HEK293 (cell line): ENCODE results near the gene HDGF.

ENCODE experiments used
- CTCF ChIA-PET: fragments of 350-600 bp; formaldehyde crosslinking; extraction: SDS; loops from one replicate; lab custom pipeline; 2021; ENCODE audit warnings: antibody characterized with exemption; lab: Yijun Ruan, JAX
- POLR2A ChIA-PET: fragments of 300-600 bp; formaldehyde crosslinking; extraction: SDS; loops from one replicate; lab custom pipeline; 2020; ENCODE audit warnings: antibody characterized with exemption, inconsistent platforms; lab: Yijun Ruan, JAX
- H3K27ac ChIP-seq: fragments of 200-500 bp; sonication (Bioruptor generic); 2 replicates; pipeline ENCODE4 v1.5.1; 2014; ENCODE audit warnings: low read depth, low read length, control low read depth, inconsistent platforms; ENCODE audit errors: extremely low read depth
- H3K36me3 ChIP-seq, 2 experiments: fragments of 200-500 bp in 1 of 2; sonication (Bioruptor generic) in 1 of 2; 1 replicate in 1 of 2; 2 replicates in 1 of 2; pipeline ENCODE4 v1.5.1; 2014 to 2017; ENCODE audit warnings: inconsistent platforms in 2 of 2, low read length in 2 of 2; ENCODE audit not compliant: control insufficient read depth in 2 of 2, insufficient read depth in 1 of 2
- H3K4me1 ChIP-seq: fragments of 200-500 bp; sonication (Bioruptor generic); 2 replicates; pipeline ENCODE4 v1.5.1; 2014; ENCODE audit warnings: mild to moderate bottlenecking, low read length, inconsistent platforms; ENCODE audit not compliant: control insufficient read depth, insufficient read depth
- H3K4me3 ChIP-seq: 2 replicates; pipeline ENCODE4 v1.5.1; 2011; ENCODE audit warnings: low read depth, mild to moderate bottlenecking, control low read depth, low read length, moderate library complexity
- H3K9me3 ChIP-seq: fragments of 200-500 bp; sonication (Bioruptor generic); 2 replicates; pipeline ENCODE4 v1.5.1; 2014; ENCODE audit warnings: low read depth, low read length, inconsistent platforms; ENCODE audit not compliant: control insufficient read depth, insufficient read depth
- FEZF1 ChIP-seq: fragments of 450-650 bp; formaldehyde crosslinking; IDR thresholded peaks from 2 replicates; pipeline ENCODE4 v1.5.1; 2016; ENCODE audit warnings: missing biosample characterization, missing genetic modification characterization
- GLIS2 ChIP-seq: fragments of 450-650 bp; formaldehyde crosslinking; IDR thresholded peaks from 2 replicates; pipeline ENCODE4 v1.5.1; 2016; ENCODE audit warnings: missing biosample characterization, missing genetic modification characterization
- KLF16 ChIP-seq: fragments of 450-650 bp; formaldehyde crosslinking; IDR thresholded peaks from 2 replicates; pipeline ENCODE4 v1.5.1; 2017; ENCODE audit warnings: missing biosample characterization, missing genetic modification characterization
- MZF1 ChIP-seq: fragments of 450-650 bp; formaldehyde crosslinking; IDR thresholded peaks from 2 replicates; pipeline ENCODE4 v1.5.1; 2017; ENCODE audit warnings: missing biosample characterization, missing genetic modification characterization, borderline replicate concordance
- OVOL3 ChIP-seq: fragments of 450-650 bp; formaldehyde crosslinking; IDR thresholded peaks from 2 replicates; pipeline ENCODE4 v1.5.1; 2016; ENCODE audit warnings: missing biosample characterization, missing genetic modification characterization
- RBAK ChIP-seq: fragments of 450-650 bp; formaldehyde crosslinking; IDR thresholded peaks from 2 replicates; pipeline ENCODE4 v1.5.1; 2016; ENCODE audit warnings: missing biosample characterization, missing genetic modification characterization
- ZBTB20 ChIP-seq: fragments of 450-650 bp; formaldehyde crosslinking; IDR thresholded peaks from 2 replicates; pipeline ENCODE4 v1.5.1; 2016; ENCODE audit warnings: missing biosample characterization, missing genetic modification characterization
- ZBTB21 ChIP-seq: fragments of 450-650 bp; formaldehyde crosslinking; IDR thresholded peaks from 2 replicates; pipeline ENCODE4 v1.5.1; 2017; ENCODE audit warnings: missing biosample characterization, missing genetic modification characterization
- ZFHX2 ChIP-seq: fragments of 450-650 bp; formaldehyde crosslinking; conservative IDR thresholded peaks from 2 replicates; pipeline ENCODE4 v1.5.1; 2016; ENCODE audit warnings: missing biosample characterization, missing genetic modification characterization
- ZNF133 ChIP-seq: fragments of 450-650 bp; formaldehyde crosslinking; IDR thresholded peaks from 2 replicates; pipeline ENCODE4 v1.5.1; 2016; ENCODE audit warnings: missing biosample characterization, missing genetic modification characterization
- ZNF16 ChIP-seq: fragments of 450-650 bp; formaldehyde crosslinking; IDR thresholded peaks from 2 replicates; pipeline ENCODE4 v1.5.1; 2016; ENCODE audit warnings: low read depth, missing biosample characterization, missing genetic modification characterization
- ZNF174 ChIP-seq: fragments of 450-650 bp; formaldehyde crosslinking; IDR thresholded peaks from 2 replicates; pipeline ENCODE4 v1.5.0; 2017; ENCODE audit warnings: missing biosample characterization, mild to moderate bottlenecking, missing genetic modification characterization
- ZNF2 ChIP-seq: fragments of 450-650 bp; formaldehyde crosslinking; IDR thresholded peaks from 2 replicates; pipeline ENCODE4 v1.5.1; 2016; ENCODE audit warnings: missing biosample characterization, missing genetic modification characterization
- ZNF529 ChIP-seq: fragments of 450-650 bp; formaldehyde crosslinking; IDR thresholded peaks from 2 replicates; pipeline ENCODE4 v1.5.1; 2017; ENCODE audit warnings: missing genetic modification characterization, missing biosample characterization; ENCODE audit not compliant: insufficient replicate concordance
- ZNF558 ChIP-seq: fragments of 450-650 bp; formaldehyde crosslinking; IDR thresholded peaks from 2 replicates; pipeline ENCODE4 v1.5.1; 2016; ENCODE audit warnings: missing biosample characterization, missing genetic modification characterization
- ZNF629 ChIP-seq: fragments of 450-650 bp; formaldehyde crosslinking; IDR thresholded peaks from 2 replicates; pipeline ENCODE4 v1.5.1; 2017; ENCODE audit warnings: missing biosample characterization, missing genetic modification characterization
- ZNF747 ChIP-seq: fragments of 450-650 bp; formaldehyde crosslinking; IDR thresholded peaks from 2 replicates; pipeline ENCODE4 v1.5.1; 2016; ENCODE audit warnings: missing biosample characterization, missing genetic modification characterization
- ZNF768 ChIP-seq: fragments of 450-650 bp; formaldehyde crosslinking; IDR thresholded peaks from 2 replicates; pipeline ENCODE4 v1.5.1; 2018; ENCODE audit warnings: missing biosample characterization, mild to moderate bottlenecking, missing genetic modification characterization
- ZNF777 ChIP-seq: fragments of 450-650 bp; formaldehyde crosslinking; IDR thresholded peaks from 2 replicates; pipeline ENCODE4 v1.5.1; 2017; ENCODE audit warnings: missing biosample characterization, missing genetic modification characterization, borderline replicate concordance
- ZNF837 ChIP-seq: fragments of 450-650 bp; formaldehyde crosslinking; IDR thresholded peaks from 2 replicates; pipeline ENCODE4 v1.5.1; 2016; ENCODE audit warnings: missing biosample characterization, missing genetic modification characterization
- TF ChIP-seq, protein P1 (sequence below): fragments of 450-650 bp; formaldehyde crosslinking; IDR thresholded peaks from 2 replicates; pipeline ENCODE4 v1.5.1; 2016; ENCODE audit warnings: missing biosample characterization, missing genetic modification characterization
- TF ChIP-seq, protein P2 (sequence below): fragments of 450-650 bp; formaldehyde crosslinking; IDR thresholded peaks from 2 replicates; pipeline ENCODE4 v1.5.1; 2016; ENCODE audit warnings: missing biosample characterization, missing genetic modification characterization
- TF ChIP-seq, protein P3 (sequence below): fragments of 450-650 bp; formaldehyde crosslinking; IDR thresholded peaks from 2 replicates; pipeline ENCODE4 v1.5.1; 2016; ENCODE audit warnings: missing biosample characterization, missing genetic modification characterization
- TF ChIP-seq, protein P4 (sequence below): fragments of 450-650 bp; formaldehyde crosslinking; IDR thresholded peaks from 2 replicates; pipeline ENCODE4 v1.5.1; 2016; ENCODE audit warnings: missing biosample characterization, missing genetic modification characterization
- TF ChIP-seq, protein P5 (sequence below): fragments of 450-650 bp; formaldehyde crosslinking; IDR thresholded peaks from 2 replicates; pipeline ENCODE4 v1.5.1; 2016; ENCODE audit warnings: missing biosample characterization, missing genetic modification characterization

Gene HDGF

DNA sequence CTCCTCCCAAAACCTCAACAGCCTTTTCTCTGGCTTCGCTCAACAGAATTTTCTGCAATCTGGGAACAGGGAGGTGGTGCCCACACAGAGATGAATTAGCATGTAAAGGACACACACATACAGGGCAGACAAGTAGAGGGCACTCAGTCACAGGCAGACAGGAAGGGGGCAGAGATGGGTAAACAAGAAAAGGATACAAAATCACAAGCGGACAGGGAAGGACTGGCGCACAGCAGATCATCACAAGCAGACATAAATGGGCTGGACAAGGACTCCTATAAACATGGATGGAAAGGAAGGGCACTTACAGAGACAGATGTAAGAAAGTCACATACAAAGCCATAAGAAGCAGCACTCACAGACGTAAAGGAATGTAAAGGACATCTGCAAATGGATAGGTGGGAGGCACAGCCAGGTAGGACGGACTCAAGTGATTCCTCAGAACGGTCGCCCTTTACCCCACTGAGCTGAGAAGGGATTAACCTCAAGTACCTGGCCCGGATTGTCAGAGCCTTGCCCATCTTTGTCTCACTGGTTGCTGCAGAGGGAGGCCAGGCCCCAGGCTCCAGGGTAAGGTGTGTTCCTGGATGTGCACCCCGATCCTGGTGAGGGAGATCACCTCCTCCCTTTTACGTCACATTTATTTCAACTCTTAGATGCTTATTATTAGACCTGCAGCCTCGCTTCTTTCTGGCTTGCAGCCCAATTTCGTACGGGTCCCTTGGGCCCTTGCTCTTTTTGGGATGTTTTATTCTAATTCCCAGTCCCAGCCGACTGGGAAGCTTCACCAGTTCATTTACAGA, 15.0 kb upstream of the HDGF start:
- Histone ChIP-seq H3K36me3 (peaks cover 4 to 29% of the 10 kb centered on the region in 2 experiments; a peak in 2 of 3 replicates), H3K27ac (peak overlapping the region; percentile 42), H3K9me3 (no peaks in the 10 kb centered on the region), H3K4me3 (peak overlapping the region; percentile 45), H3K4me1 (peaks cover 4% of the 10 kb centered on the region; the same call in 1 of the 2 replicates)
- CTCF ChIA-PET = interaction anchor here (0.8 to 5.0 kb wide), 6 partner anchors 10 to 94 kb away, joined by 3 to 28 read pairs (median 6); partner anchors contain the start of genes ISG20L2, METTL25B and NTRK1
- POLR2A ChIA-PET = interaction anchor here (0.5 to 3.9 kb wide), 14 partner anchors 10 to 93 kb away, joined by 3 to 110 read pairs (median 6); partner anchors contain the start of genes HDGF, ISG20L2, METTL25B and MRPL24
- no peak for TF ChIP-seq MZF1 (tag by site-specific recombination)
- no peak for TF ChIP-seq ZNF16 (tag by site-specific recombination)
- TF ChIP-seq, protein P1, sequence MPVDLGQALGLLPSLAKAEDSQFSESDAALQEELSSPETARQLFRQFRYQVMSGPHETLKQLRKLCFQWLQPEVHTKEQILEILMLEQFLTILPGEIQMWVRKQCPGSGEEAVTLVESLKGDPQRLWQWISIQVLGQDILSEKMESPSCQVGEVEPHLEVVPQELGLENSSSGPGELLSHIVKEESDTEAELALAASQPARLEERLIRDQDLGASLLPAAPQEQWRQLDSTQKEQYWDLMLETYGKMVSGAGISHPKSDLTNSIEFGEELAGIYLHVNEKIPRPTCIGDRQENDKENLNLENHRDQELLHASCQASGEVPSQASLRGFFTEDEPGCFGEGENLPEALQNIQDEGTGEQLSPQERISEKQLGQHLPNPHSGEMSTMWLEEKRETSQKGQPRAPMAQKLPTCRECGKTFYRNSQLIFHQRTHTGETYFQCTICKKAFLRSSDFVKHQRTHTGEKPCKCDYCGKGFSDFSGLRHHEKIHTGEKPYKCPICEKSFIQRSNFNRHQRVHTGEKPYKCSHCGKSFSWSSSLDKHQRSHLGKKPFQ (tag by site-specific recombination) = no peak
- no peak for TF ChIP-seq ZNF529 (tag by site-specific recombination)
- TF ChIP-seq ZNF133 (tag by site-specific recombination) = no peak
- TF ChIP-seq RBAK (tag by site-specific recombination) = no peak
- TF ChIP-seq, protein P2, sequence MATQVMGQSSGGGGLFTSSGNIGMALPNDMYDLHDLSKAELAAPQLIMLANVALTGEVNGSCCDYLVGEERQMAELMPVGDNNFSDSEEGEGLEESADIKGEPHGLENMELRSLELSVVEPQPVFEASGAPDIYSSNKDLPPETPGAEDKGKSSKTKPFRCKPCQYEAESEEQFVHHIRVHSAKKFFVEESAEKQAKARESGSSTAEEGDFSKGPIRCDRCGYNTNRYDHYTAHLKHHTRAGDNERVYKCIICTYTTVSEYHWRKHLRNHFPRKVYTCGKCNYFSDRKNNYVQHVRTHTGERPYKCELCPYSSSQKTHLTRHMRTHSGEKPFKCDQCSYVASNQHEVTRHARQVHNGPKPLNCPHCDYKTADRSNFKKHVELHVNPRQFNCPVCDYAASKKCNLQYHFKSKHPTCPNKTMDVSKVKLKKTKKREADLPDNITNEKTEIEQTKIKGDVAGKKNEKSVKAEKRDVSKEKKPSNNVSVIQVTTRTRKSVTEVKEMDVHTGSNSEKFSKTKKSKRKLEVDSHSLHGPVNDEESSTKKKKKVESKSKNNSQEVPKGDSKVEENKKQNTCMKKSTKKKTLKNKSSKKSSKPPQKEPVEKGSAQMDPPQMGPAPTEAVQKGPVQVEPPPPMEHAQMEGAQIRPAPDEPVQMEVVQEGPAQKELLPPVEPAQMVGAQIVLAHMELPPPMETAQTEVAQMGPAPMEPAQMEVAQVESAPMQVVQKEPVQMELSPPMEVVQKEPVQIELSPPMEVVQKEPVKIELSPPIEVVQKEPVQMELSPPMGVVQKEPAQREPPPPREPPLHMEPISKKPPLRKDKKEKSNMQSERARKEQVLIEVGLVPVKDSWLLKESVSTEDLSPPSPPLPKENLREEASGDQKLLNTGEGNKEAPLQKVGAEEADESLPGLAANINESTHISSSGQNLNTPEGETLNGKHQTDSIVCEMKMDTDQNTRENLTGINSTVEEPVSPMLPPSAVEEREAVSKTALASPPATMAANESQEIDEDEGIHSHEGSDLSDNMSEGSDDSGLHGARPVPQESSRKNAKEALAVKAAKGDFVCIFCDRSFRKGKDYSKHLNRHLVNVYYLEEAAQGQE (tag by site-specific recombination) = no peak
- no peak for TF ChIP-seq ZNF2 (tag by site-specific recombination)
- no peak for TF ChIP-seq KLF16 (tag by site-specific recombination)
- no peak for TF ChIP-seq ZNF837 (tag by site-specific recombination)
- no peak for TF ChIP-seq ZFHX2 (tag by site-specific recombination)
- no peak for TF ChIP-seq GLIS2 (tag by site-specific recombination)
- TF ChIP-seq ZBTB21 (tag by site-specific recombination) = 0 out of 2 replicates have a peak, but pooled peaks have one; percentile 55
- TF ChIP-seq, protein P3, sequence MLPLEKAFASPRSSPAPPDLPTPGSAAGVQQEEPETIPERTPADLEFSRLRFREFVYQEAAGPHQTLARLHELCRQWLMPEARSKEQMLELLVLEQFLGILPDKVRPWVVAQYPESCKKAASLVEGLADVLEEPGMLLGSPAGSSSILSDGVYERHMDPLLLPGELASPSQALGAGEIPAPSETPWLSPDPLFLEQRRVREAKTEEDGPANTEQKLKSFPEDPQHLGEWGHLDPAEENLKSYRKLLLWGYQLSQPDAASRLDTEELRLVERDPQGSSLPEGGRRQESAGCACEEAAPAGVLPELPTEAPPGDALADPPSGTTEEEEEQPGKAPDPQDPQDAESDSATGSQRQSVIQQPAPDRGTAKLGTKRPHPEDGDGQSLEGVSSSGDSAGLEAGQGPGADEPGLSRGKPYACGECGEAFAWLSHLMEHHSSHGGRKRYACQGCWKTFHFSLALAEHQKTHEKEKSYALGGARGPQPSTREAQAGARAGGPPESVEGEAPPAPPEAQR (tag by site-specific recombination) = no peak
- TF ChIP-seq OVOL3 (tag by site-specific recombination) = no peak
- 0 out of 2 replicates have a peak, but pooled peaks have one; percentile 53 for TF ChIP-seq ZNF629 (tag by site-specific recombination)
- no peak for TF ChIP-seq ZNF768 (tag by site-specific recombination)
- TF ChIP-seq ZNF777 (tag by site-specific recombination) = no peak
- TF ChIP-seq ZNF558 = no peak
- TF ChIP-seq, protein P4, sequence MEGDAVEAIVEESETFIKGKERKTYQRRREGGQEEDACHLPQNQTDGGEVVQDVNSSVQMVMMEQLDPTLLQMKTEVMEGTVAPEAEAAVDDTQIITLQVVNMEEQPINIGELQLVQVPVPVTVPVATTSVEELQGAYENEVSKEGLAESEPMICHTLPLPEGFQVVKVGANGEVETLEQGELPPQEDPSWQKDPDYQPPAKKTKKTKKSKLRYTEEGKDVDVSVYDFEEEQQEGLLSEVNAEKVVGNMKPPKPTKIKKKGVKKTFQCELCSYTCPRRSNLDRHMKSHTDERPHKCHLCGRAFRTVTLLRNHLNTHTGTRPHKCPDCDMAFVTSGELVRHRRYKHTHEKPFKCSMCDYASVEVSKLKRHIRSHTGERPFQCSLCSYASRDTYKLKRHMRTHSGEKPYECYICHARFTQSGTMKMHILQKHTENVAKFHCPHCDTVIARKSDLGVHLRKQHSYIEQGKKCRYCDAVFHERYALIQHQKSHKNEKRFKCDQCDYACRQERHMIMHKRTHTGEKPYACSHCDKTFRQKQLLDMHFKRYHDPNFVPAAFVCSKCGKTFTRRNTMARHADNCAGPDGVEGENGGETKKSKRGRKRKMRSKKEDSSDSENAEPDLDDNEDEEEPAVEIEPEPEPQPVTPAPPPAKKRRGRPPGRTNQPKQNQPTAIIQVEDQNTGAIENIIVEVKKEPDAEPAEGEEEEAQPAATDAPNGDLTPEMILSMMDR (tag by site-specific recombination) = peak; percentile 61; the same call in 1 of the 2 replicates
- no peak for TF ChIP-seq ZNF747 (tag by site-specific recombination)
- TF ChIP-seq, protein P5, sequence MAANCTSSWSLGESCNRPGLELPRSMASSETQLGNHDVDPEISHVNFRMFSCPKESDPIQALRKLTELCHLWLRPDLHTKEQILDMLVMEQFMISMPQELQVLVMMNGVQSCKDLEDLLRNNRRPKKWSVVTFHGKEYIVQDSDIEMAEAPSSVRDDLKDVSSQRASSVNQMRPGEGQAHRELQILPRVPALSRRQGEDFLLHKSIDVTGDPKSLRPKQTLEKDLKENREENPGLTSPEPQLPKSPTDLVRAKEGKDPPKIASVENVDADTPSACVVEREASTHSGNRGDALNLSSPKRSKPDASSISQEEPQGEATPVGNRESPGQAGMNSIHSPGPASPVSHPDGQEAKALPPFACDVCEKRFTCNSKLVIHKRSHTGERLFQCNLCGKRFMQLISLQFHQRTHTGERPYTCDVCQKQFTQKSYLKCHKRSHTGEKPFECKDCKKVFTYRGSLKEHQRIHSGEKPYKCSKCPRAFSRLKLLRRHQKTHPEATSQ = no peak
- TF ChIP-seq FEZF1 (tag by site-specific recombination) = peak; percentile 54; the same call in 1 of the 2 replicates
- peak; percentile 74; the same call in 1 of the 2 replicates for TF ChIP-seq ZBTB20
- no peak for TF ChIP-seq ZNF174
